GM19438 (cell line): ENCODE measurements around the gene MARCHF4.
"Not testable (repeated sequence)": the region's sequence is repeated elsewhere in the genome, so short reads cannot be mapped to it uniquely, and the experiment has no call there.

Experiments
- ATAC-seq: cut with Tn5 transposase; IDR thresholded peaks from one replicate; pipeline ENCODE4 v1.9.1; 2021; ENCODE audit warnings: low read depth; ENCODE audit not compliant: unreplicated experiment

Gene MARCHF4

GRCh38 chr2:216392018-216392562, 19.8 kb upstream of the MARCHF4 start:
- no peak for ATAC-seq

GRCh38 chr2:216391401-216391800, 19.1 kb upstream of the MARCHF4 start:
- no peak for ATAC-seq

GRCh38 chr2:216389570-216389969, 17.3 kb upstream of the MARCHF4 start:
- no peak for ATAC-seq

GRCh38 chr2:216388046-216388884, 16.0 kb upstream of the MARCHF4 start:
- ATAC-seq, result no peak

GRCh38 chr2:216387262-216387661, 15.0 kb upstream of the MARCHF4 start:
- no peak for ATAC-seq

- no peak for ATAC-seq
Measured at GRCh38 chr2:216385478-216385877, 13.2 kb upstream of the MARCHF4 start.

GRCh38 chr2:216384409-216384808, 12.1 kb upstream of the MARCHF4 start:
- ATAC-seq, result not testable (repeated sequence)

- no peak for ATAC-seq
Measured at GRCh38 chr2:216379977-216380376, 7.7 kb upstream of the MARCHF4 start.

- ATAC-seq, result no peak
Measured at GRCh38 chr2:216375286-216375685, 3.0 kb upstream of the MARCHF4 start.

- no peak for ATAC-seq
Measured at GRCh38 chr2:216373896-216374295, 1.6 kb upstream of the MARCHF4 start.

- no peak for ATAC-seq
Measured at GRCh38 chr2:216372761-216373291, 543 bp upstream of the MARCHF4 start.

GRCh38 chr2:216370961-216371712, 1.1 kb downstream of the MARCHF4 start:
- ATAC-seq, result no peak

- no peak for ATAC-seq
Measured at GRCh38 chr2:216369821-216370220, 2.5 kb downstream of the MARCHF4 start.

- no peak for ATAC-seq
Measured at GRCh38 chr2:216366777-216367471, 5.4 kb downstream of the MARCHF4 start.

- no peak for ATAC-seq
Measured at GRCh38 chr2:216365518-216365917, 6.8 kb downstream of the MARCHF4 start.

GRCh38 chr2:216363221-216363620, 9.1 kb downstream of the MARCHF4 start:
- no peak for ATAC-seq

- no peak for ATAC-seq
Measured at GRCh38 chr2:216362730-216363129, 9.6 kb downstream of the MARCHF4 start.

- no peak for ATAC-seq
Measured at GRCh38 chr2:216355711-216356110, 16.6 kb downstream of the MARCHF4 start.

- no peak for ATAC-seq
Measured at GRCh38 chr2:216354306-216354705, 18.0 kb downstream of the MARCHF4 start.

GRCh38 chr2:216352653-216353270, 19.5 kb downstream of the MARCHF4 start:
- no peak for ATAC-seq
